Measurements from ENCODE around the gene MYLK.

The MYLK gene

DNA sequence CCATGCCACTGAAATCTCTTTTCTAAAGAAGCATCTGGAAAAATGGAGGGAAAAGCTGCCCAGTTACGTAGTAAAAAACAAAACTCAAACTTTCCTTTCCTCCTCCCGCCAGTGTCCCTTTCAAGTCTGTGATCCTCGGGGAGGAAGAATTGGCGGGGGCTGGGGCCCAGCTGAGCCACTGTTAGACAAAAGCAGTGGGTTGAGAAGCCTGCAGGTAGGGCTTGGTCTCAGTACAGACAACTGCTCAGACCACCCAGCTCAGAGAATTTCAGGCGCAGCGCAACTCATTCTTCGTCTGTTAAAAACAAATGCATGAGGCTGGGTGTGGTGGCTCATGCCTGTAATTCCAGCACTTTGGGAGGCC, 117.1 kb downstream of the MYLK start:
- no peak for DNase-seq (ENCODE audit: low spot score)
- TF ChIP-seq, protein P1, sequence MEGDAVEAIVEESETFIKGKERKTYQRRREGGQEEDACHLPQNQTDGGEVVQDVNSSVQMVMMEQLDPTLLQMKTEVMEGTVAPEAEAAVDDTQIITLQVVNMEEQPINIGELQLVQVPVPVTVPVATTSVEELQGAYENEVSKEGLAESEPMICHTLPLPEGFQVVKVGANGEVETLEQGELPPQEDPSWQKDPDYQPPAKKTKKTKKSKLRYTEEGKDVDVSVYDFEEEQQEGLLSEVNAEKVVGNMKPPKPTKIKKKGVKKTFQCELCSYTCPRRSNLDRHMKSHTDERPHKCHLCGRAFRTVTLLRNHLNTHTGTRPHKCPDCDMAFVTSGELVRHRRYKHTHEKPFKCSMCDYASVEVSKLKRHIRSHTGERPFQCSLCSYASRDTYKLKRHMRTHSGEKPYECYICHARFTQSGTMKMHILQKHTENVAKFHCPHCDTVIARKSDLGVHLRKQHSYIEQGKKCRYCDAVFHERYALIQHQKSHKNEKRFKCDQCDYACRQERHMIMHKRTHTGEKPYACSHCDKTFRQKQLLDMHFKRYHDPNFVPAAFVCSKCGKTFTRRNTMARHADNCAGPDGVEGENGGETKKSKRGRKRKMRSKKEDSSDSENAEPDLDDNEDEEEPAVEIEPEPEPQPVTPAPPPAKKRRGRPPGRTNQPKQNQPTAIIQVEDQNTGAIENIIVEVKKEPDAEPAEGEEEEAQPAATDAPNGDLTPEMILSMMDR (IDR thresholded peaks at IDR 0.05; ENCODE audit: extremely low read depth, missing control alignments): no peak

DNA sequence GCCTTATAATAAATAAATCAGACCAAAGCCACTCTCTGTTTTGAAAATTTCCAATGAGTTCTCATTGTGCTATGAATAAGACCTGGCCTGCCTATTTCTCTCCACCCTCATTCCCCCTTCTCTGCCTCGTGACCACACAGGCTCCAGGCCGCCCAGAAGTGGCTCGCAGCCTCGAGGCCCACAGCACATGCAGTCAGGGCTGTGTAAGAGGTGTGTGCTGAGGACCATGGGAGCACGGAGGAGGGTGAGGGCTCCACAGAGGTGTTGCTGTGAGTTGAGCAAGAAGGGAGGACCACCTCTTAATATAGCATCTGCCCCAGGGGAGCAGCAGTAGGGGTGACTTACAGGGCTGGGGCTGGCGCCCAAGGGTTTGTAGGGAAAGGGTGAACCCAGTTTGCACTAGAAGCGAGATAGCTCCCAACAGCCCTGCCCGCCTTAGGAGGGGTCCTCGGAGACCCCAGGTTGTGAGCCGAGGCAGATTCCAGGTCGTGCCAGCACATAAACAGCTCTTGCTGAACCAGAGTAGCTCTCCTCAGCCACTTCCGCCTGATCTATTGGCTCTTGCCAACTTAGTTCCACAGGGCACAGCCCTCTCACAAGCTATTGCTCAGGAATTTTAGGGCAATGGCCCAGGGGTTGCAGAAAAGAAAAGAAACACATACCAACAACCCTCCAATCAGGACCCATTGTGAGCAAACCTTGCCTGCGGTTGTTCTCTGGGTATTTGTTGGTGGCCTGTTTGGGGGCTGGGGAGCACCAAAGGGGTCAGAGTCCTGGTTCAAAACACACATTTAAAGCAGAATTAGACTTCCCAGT, 117.7 kb downstream of the MYLK start:
- TF ChIP-seq, protein P1 (IDR thresholded peaks at IDR 0.05; ENCODE audit: extremely low read depth, missing control alignments): no peak
- no peak for DNase-seq (ENCODE audit: low spot score)

DNA sequence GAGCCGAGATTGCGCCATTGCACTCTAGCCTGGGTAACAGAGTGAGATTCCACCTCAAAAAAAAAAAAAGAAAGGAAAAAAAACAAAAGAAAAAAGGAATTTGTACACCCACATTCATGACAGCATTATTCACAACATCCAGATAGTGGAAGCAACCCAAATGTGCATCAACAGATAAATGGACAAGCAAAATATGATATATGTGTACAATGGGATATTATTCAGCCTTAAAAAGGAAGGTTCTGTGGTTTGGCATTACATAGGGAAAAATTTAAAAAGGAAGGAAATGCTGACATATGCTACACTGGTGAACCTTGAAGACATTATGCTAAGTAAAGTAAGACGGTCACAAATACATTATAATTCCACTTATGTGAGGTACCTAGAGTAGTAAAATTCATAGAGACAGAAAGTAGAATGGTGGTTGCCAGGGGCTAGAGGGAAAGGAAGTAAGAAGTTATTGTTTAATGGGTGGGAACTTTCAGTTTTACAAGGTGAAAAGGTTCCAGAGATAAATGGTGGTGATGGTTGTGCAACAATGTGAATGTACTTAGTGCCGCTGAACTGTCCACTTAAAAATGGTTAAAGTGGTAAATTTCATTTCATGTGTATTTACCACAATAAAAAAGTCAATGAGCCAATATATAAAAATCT, 118.5 kb downstream of the MYLK start:
- TF ChIP-seq, protein P1 (IDR thresholded peaks at IDR 0.05; ENCODE audit: extremely low read depth, missing control alignments): no peak
- no peak for DNase-seq (ENCODE audit: low spot score)

DNA sequence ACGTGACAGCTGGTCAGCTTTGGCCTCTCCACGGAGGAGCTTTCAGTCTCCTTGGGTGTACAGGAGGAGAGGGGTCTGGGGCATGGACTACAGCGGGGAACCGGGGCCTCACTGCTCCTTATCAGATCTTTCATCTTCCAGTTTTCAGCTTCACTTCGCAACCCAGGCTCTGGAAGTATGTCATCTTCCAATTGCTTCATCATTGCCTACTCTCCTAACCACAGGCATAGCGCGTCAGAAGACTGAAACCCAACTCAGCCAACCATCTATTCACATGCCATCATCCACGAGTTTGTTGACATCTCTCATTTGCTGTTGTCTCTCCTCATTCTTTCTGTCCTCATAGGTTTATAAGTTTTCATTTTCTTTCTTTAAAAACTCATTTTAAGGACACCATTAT, 119.5 kb downstream of the MYLK start:
- DNase-seq (ENCODE audit: low spot score): no peak
- TF ChIP-seq, protein P1 (IDR thresholded peaks at IDR 0.05; ENCODE audit: extremely low read depth, missing control alignments): no peak

DNA sequence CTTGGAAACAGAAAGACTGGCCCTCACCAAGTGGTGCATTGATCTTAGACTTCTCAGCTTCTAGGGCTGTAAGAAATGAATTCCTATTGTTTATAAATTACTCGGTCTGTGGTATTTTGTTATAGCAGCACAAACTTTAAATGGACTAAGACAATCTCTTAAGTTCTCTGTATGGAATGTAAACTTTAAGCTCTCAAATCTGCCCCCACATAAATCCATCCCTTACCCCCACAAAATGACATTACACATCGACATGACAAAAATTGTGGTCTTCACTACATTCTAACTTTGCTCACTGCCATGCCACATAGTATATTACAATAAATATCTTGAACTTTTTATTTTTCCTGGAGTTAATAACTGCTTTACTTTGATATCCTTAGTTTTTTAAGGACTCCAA, 121.3 kb downstream of the MYLK start:
- no peak for DNase-seq (ENCODE audit: low spot score)
- TF ChIP-seq, protein P1 (IDR thresholded peaks at IDR 0.05; ENCODE audit: extremely low read depth, missing control alignments): no peak

DNA sequence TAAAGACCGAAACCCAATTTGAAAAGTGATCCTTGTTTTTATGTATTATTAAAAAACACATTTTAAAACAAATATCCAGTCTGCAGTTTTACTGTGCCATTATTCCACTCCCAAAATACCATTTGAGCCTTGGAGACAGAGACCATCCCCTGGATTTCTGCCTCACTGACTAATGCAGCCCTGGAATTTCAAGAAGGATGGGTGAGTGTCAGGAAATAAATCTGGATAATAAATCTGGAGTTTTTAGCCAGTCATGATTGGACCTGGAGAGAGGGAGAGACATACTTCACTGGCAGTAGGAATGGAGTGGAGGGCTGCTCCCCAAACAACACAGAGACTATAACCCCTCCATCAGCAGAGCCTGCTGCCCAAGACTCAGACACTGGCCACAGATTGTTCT, 123.3 kb downstream of the MYLK start:
- DNase-seq (ENCODE audit: low spot score): no peak
- TF ChIP-seq, protein P1 (IDR thresholded peaks at IDR 0.05; ENCODE audit: extremely low read depth, missing control alignments): no peak

DNA sequence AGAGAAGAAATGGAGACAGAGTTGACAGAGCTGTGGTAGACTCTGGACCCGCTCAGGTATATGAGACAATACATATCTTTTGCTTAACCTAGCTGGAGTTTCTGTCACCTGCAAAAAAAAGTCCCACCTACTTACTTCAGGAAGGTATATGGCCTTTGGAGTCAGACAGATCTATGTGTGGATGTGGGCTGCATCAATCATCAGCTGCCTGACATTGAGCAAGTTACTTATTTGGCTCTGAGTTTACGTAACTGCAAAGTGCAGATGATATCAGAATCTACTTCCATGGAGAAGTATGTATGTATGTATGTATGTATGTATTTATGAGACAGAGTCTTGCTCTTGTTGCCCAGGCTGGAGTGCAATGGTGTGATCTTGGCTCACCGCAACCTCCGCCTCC, 124.3 kb downstream of the MYLK start:
- TF ChIP-seq, protein P1 (IDR thresholded peaks at IDR 0.05; ENCODE audit: extremely low read depth, missing control alignments): no peak
- DNase-seq (ENCODE audit: low spot score): no peak

All from GM20000 (cell line).